WTC11 (cell line): ENCODE data around the gene ZNF789. TPM values are rescaled to one million over a fixed set of nuclear protein-coding genes. Genes with fewer than 3 reads are reported as not detected.
"Not testable (repeated sequence)": the region's sequence is repeated elsewhere in the genome, so short reads cannot be mapped to it uniquely, and the experiment has no call there.

Source experiments
- ATAC-seq: fragments of 200-7000 bp; cut with Tn5 transposase; 2 replicates; pipeline ENCODE4 v1.10.0; 2021; ENCODE audit warnings: mild to moderate bottlenecking, moderate library complexity
- CTCF ChIA-PET: fragments of 300-600 bp; sonication (Branson Sonifier 250); formaldehyde crosslinking; loops from one replicate; lab custom pipeline; 2021; ENCODE audit warnings: antibody characterized with exemption; lab: Charles Lee
- POLR2A ChIA-PET: fragments of 350-600 bp; sonication (Branson Sonifier 250); formaldehyde crosslinking; loops from one replicate; lab custom pipeline; 2021; ENCODE audit warnings: antibody characterized with exemption; lab: Charles Lee
- DNase-seq: peaks from one replicate; pipeline ENCODE4 v3.0.0; 2021; ENCODE audit warnings: low spot score
- H3K27ac Mint-ChIP-seq: 2 replicates; pipeline ENCODE4 v1.8.0; 2021; ENCODE audit warnings: mixed read lengths
- H3K27me3 Mint-ChIP-seq: 2 replicates; pipeline ENCODE4 v1.8.0; 2021; ENCODE audit warnings: low read depth, mild to moderate bottlenecking, moderate library complexity, mixed read lengths
- H3K36me3 Mint-ChIP-seq: 2 replicates; pipeline ENCODE4 v1.8.0; 2021; ENCODE audit warnings: mixed read lengths
- H3K4me1 Mint-ChIP-seq: 2 replicates; pipeline ENCODE4 v1.8.0; 2022; ENCODE audit warnings: mixed read lengths
- H3K4me3 Mint-ChIP-seq: 2 replicates; pipeline ENCODE4 v1.8.0; 2021; ENCODE audit warnings: mild to moderate bottlenecking, moderate library complexity, mixed read lengths
- H3K9me3 Mint-ChIP-seq: 2 replicates; pipeline ENCODE4 v1.8.0; 2021; ENCODE audit warnings: mixed read lengths
- ATF1 ChIP-seq: sonication (generic); formaldehyde crosslinking; IDR thresholded peaks from 2 replicates; pipeline ENCODE4 v1.8.1; 2023; ENCODE audit warnings: mild to moderate bottlenecking, moderate library complexity, missing genetic modification reagents
- ATF3 ChIP-seq: sonication (generic); formaldehyde crosslinking; conservative IDR thresholded peaks from 2 replicates; pipeline ENCODE4 v1.8.1; 2022; ENCODE audit warnings: mild to moderate bottlenecking, missing genetic modification reagents
- CTCF ChIP-seq: fragments of 200-600 bp; IDR thresholded peaks from 2 replicates; pipeline ENCODE4 v1.8.0; 2022; ENCODE audit warnings: antibody characterized with exemption
- GRHL2 ChIP-seq: fragments of 250-450 bp; sonication (Bioruptor Pico); IDR thresholded peaks from 2 replicates; pipeline ENCODE4 v1.8.0; 2022; ENCODE audit warnings: mild to moderate bottlenecking, moderate library complexity; ENCODE audit not compliant: insufficient replicate concordance, severe bottlenecking
- MAX ChIP-seq: sonication (generic); formaldehyde crosslinking; IDR thresholded peaks from 2 replicates; pipeline ENCODE4 v1.8.0; 2022; ENCODE audit warnings: mild to moderate bottlenecking, missing genetic modification reagents
- NFATC4 ChIP-seq: fragments of 250-450 bp; sonication (Bioruptor Pico); IDR thresholded peaks from 2 replicates; pipeline ENCODE4 v1.9.0; 2021; ENCODE audit warnings: mild to moderate bottlenecking
- RELA ChIP-seq: sonication (generic); formaldehyde crosslinking; IDR thresholded peaks from 2 replicates; pipeline ENCODE4 v1.8.1; 2022; ENCODE audit warnings: missing genetic modification reagents, mild to moderate bottlenecking, borderline replicate concordance
- SOX15 ChIP-seq: fragments of 250-450 bp; sonication (Bioruptor Pico); IDR thresholded peaks from 2 replicates; pipeline ENCODE4 v1.9.0; 2021; ENCODE audit warnings: mild to moderate bottlenecking
- STAT6 ChIP-seq: sonication (generic); formaldehyde crosslinking; conservative IDR thresholded peaks from 2 replicates; pipeline ENCODE4 v1.8.1; 2023; ENCODE audit warnings: mild to moderate bottlenecking, low read depth, missing genetic modification reagents, moderate library complexity
- USF1 ChIP-seq: sonication (generic); formaldehyde crosslinking; IDR thresholded peaks from 2 replicates; pipeline ENCODE4 v1.8.0; 2022; ENCODE audit warnings: mild to moderate bottlenecking, missing genetic modification reagents
- ZNF232 ChIP-seq: sonication (generic); formaldehyde crosslinking; IDR thresholded peaks from 2 replicates; pipeline ENCODE4 v1.8.0; 2022; ENCODE audit warnings: mild to moderate bottlenecking, missing genetic modification reagents
- total RNA-seq: library from RNA; stranded (reverse); gene quantifications from 3 replicates; pipeline ENCODE4 v1.2.3, GENCODE V29; 2021

The ZNF789 gene
- total RNA-seq, 1 experiment from 2014 or later: 14.0 TPM

- TF ChIP-seq STAT6 (CRISPR knock-in tag) (no peak), MAX (CRISPR knock-in tag) (peak; percentile 85), NFATC4 (CRISPR knock-in tag) (0 out of 2 replicates have a peak, but pooled peaks have one; percentile 51), RELA (CRISPR knock-in tag) (no peak), SOX15 (CRISPR knock-in tag) (no peak), ATF1 (CRISPR knock-in tag) (0 out of 2 replicates have a peak, but pooled peaks have one; percentile 53), CTCF (no peak), ATF3 (CRISPR knock-in tag) (no peak), GRHL2 (CRISPR knock-in tag) (no peak)
These were observed 27.3 kb downstream of the ZNF789 start, which contains the start of gene ZNF394 (continued) for GRCh38 chr7:99499721-99500636.

GRCh38 chr7:99500637-99501009 lies 27.9 kb downstream of the ZNF789 start:
- H3K4me3 Mint-ChIP-seq: peak overlapping the region; percentile 99
- ChIA-PET POLR2A (interaction anchor here (0.7 to 1.4 kb wide), 2 partner anchors 57 to 116 kb away, joined by 3 to 8 read pairs; partner anchors contain the start of genes ZNF655 and ZSCAN25), CTCF (interaction anchor here (1.0 kb wide), 1 partner anchor 116 kb away, joined by 3 read pairs; no protein-coding TSS in a partner anchor)
- H3K9me3 Mint-ChIP-seq: peaks cover 10% of the 10 kb centered on the region
- H3K27ac Mint-ChIP-seq: peak overlapping the region; percentile 100
- no peaks in the 10 kb centered on the region for H3K27me3 Mint-ChIP-seq
- H3K4me1 Mint-ChIP-seq: peaks cover 18% of the 10 kb centered on the region
- no peak for ATAC-seq
- DNase-seq: no peak
- peaks cover 16% of the 10 kb centered on the region for H3K36me3 Mint-ChIP-seq
- TF ChIP-seq ATF3 (CRISPR knock-in tag): no peak
- 0 out of 2 replicates have a peak, but pooled peaks have one; percentile 2 for TF ChIP-seq USF1 (CRISPR knock-in tag)
- no peak for TF ChIP-seq ZNF232

- Mint-ChIP-seq H3K27ac (peak overlapping the region; percentile 82), H3K36me3 (peaks cover 12% of the 10 kb centered on the region), H3K4me3 (peak overlapping the region; percentile 99), H3K4me1 (peaks cover 25% of the 10 kb centered on the region)
- DNase-seq, POLR2A ChIA-PET, H3K9me3 Mint-ChIP-seq, ATAC-seq, H3K27me3 Mint-ChIP-seq: not testable (repeated sequence)
- CTCF ChIA-PET: interaction anchor here (0.6 to 0.7 kb wide), 2 partner anchors 79 to 359 kb away, joined by 3 read pairs; no protein-coding TSS in a partner anchor
These were observed 28.5 kb downstream of the ZNF789 start for GRCh38 chr7:99501236-99501635.
